ENCODE measurements around the gene CAPZA1. TPM values are rescaled to one million over a fixed set of nuclear protein-coding genes. Genes with fewer than 3 reads are reported as not detected.
"Not testable (repeated sequence)": the region's sequence is repeated elsewhere in the genome, so short reads cannot be mapped to it uniquely, and the experiment has no call there.

The CAPZA1 gene
- total RNA-seq, 6 donors from 2014 or later = 91.1 to 196 (median 128) TPM

- Histone ChIP-seq H3K27me3 (no peaks in the 10 kb centered on the region), H3K27ac (peak overlapping the region; percentile 97 to 100 (median 99)), H3K36me3 (peaks cover 0 to 29% (median 5%) of the 10 kb centered on the region in 4 donors), H3K9me3 (no peaks in the 10 kb centered on the region), H3K4me1 (peaks cover 29 to 42% (median 38%) of the 10 kb centered on the region in 4 donors), H3K4me3 (peak overlapping the region; percentile 71 to 88 (median 82))
- no peak for TF ChIP-seq POLR2AphosphoS5 (IDR thresholded peaks at IDR 0.05)
- peak in 1 of 4 donors; percentile 48 for TF ChIP-seq POLR2A (IDR thresholded peaks at IDR 0.05)
- TF ChIP-seq CTCF (IDR thresholded peaks at IDR 0.05) = no peak
- no peak for TF ChIP-seq EP300 (IDR thresholded peaks at IDR 0.05)
- WGBS, 2 donors = 0 to 1% methylated on average over 12 of the region's 12 CpGs
- DNase-seq = no peak
- ATAC-seq (ENCODE audit: low FRiP score in 2 of 2) = no peak
These were observed 1.4 kb upstream of the CAPZA1 start for GRCh38 chr1:112618114-112618720.

GRCh38 chr1:112618721-112619517 is 713 bp upstream of the CAPZA1 start, which contains the start of gene ST7L:
ST7L (minus strand) TSS chr1:112619141; CDS start chr1:112619113, 28 bp downstream.
- TF ChIP-seq EP300 (IDR thresholded peaks at IDR 0.05) (no peak), POLR2AphosphoS5 (IDR thresholded peaks at IDR 0.05) (peak; percentile 16 to 57), POLR2A (IDR thresholded peaks at IDR 0.05) (peak in 1 of 4 donors; percentile 29), CTCF (IDR thresholded peaks at IDR 0.05) (no peak)
- Histone ChIP-seq H3K36me3 (peaks cover 0 to 23% (median 5%) of the 10 kb centered on the region in 4 donors), H3K4me3 (peak within 1 kb of the TSS; percentile 71 to 96 (median 85)), H3K4me1 (peaks cover 30 to 47% (median 39%) of the 10 kb centered on the region in 4 donors), H3K9me3 (no peaks in the 10 kb centered on the region), H3K27me3 (no peaks in the 10 kb centered on the region), H3K27ac (peak within 1 kb of the TSS; percentile 97 to 100 (median 99))
- peak; percentile 84 to 92 for ATAC-seq (ENCODE audit: low FRiP score in 2 of 2)
- WGBS, 2 donors = 1% methylated on average over 22 to 43 of the region's 48 CpGs
- DNase-seq = peak; percentile 79 to 92

GRCh38 chr1:112620377-112620695 is 704 bp downstream of the CAPZA1 start:
- Histone ChIP-seq H3K27ac (peak overlapping the region; percentile 97 to 100 (median 99)), H3K9me3 (no peaks in the 10 kb centered on the region), H3K36me3 (peaks cover 0 to 13% (median 5%) of the 10 kb centered on the region in 4 donors), H3K4me3 (peak overlapping the region; percentile 71 to 96 (median 85)), H3K4me1 (peaks cover 42 to 56% (median 48%) of the 10 kb centered on the region in 4 donors), H3K27me3 (no peaks in the 10 kb centered on the region)
- TF ChIP-seq CTCF (IDR thresholded peaks at IDR 0.05) (no peak), EP300 (IDR thresholded peaks at IDR 0.05) (no peak), POLR2A (IDR thresholded peaks at IDR 0.05) (no peak), POLR2AphosphoS5 (IDR thresholded peaks at IDR 0.05) (no peak)
- WGBS, 2 donors = 0% methylated on average over 6 of the region's 6 CpGs
- DNase-seq (no peak), ATAC-seq (ENCODE audit: low FRiP score in 2 of 2) (no peak)

- not testable (repeated sequence) for H3K27ac ChIP-seq; ATAC-seq (ENCODE audit: low FRiP score in 2 of 2); H3K27me3 ChIP-seq; H3K9me3 ChIP-seq; H3K36me3 ChIP-seq; H3K4me3 ChIP-seq; DNase-seq
- peaks cover 63 to 83% (median 68%) of the 10 kb centered on the region in 4 donors for H3K4me1 ChIP-seq
- 89 to 93% methylated on average over 5 of the region's 5 CpGs for WGBS, 2 donors
These were observed 4.9 kb downstream of the CAPZA1 start for GRCh38 chr1:112624493-112624892.

GRCh38 chr1:112625696-112626095 is 6.1 kb downstream of the CAPZA1 start:
- TF ChIP-seq POLR2AphosphoS5 (IDR thresholded peaks at IDR 0.05) = no peak
- TF ChIP-seq CTCF (IDR thresholded peaks at IDR 0.05) = no peak
- TF ChIP-seq POLR2A (IDR thresholded peaks at IDR 0.05) = no peak
- TF ChIP-seq EP300 (IDR thresholded peaks at IDR 0.05) = no peak
- peak; percentile 22 to 39 for ATAC-seq (ENCODE audit: low FRiP score in 2 of 2)
- no peaks in the 10 kb centered on the region for H3K27me3 ChIP-seq
- 90 to 100% methylated on average over 2 of the region's 2 CpGs for WGBS, 2 donors
- no peaks in the 10 kb centered on the region for H3K9me3 ChIP-seq
- no peak for DNase-seq
- H3K27ac ChIP-seq = no peak overlapping the region
- H3K4me3 ChIP-seq = no peak overlapping the region
- peaks cover 0 to 11% (median 0%) of the 10 kb centered on the region in 4 donors for H3K36me3 ChIP-seq
- peaks cover 61 to 91% (median 71%) of the 10 kb centered on the region in 4 donors for H3K4me1 ChIP-seq
